IPS-18a (cell line): ENCODE results near the gene ULK3.

ENCODE experiments used
- H3K27ac ChIP-seq: one replicate; pipeline ENCODE4 v1.5.1; 2013; ENCODE audit warnings: low read length
- H3K27me3 ChIP-seq: one replicate; pipeline ENCODE4 v1.6.1; 2013; ENCODE audit warnings: mild to moderate bottlenecking, low read length; ENCODE audit not compliant: control insufficient read depth, insufficient read depth
- H3K36me3 ChIP-seq: one replicate; pipeline ENCODE4 v1.6.1; 2013; ENCODE audit warnings: low read depth, low read length; ENCODE audit not compliant: control insufficient read depth
- H3K4me1 ChIP-seq: one replicate; pipeline ENCODE4 v1.6.1; 2013; ENCODE audit warnings: low read depth, low read length; ENCODE audit not compliant: control insufficient read depth
- H3K4me3 ChIP-seq: one replicate; pipeline ENCODE4 v1.5.1; 2013; ENCODE audit warnings: low read length
- H3K9ac ChIP-seq: one replicate; pipeline ENCODE4 v1.6.1; 2013; ENCODE audit warnings: mild to moderate bottlenecking, low read length, moderate library complexity
- H3K9me3 ChIP-seq: one replicate; pipeline ENCODE4 v1.6.1; 2013; ENCODE audit warnings: low read depth, low read length; ENCODE audit not compliant: control insufficient read depth

The ULK3 gene

GRCh38 chr15:74815961-74816360 lies 27.0 kb downstream of the ULK3 start:
- Histone ChIP-seq H3K9me3 (no peaks in the 10 kb centered on the region), H3K4me3 (no peak overlapping the region), H3K36me3 (no peaks in the 10 kb centered on the region), H3K27me3 (no peaks in the 10 kb centered on the region), H3K4me1 (peaks cover 3% of the 10 kb centered on the region), H3K9ac (no peak overlapping the region), H3K27ac (no peak overlapping the region)

- Histone ChIP-seq H3K4me1 (no peaks in the 10 kb centered on the region), H3K36me3 (no peaks in the 10 kb centered on the region), H3K9ac (no peak overlapping the region), H3K27ac (no peak overlapping the region), H3K27me3 (no peaks in the 10 kb centered on the region), H3K9me3 (no peaks in the 10 kb centered on the region), H3K4me3 (no peak overlapping the region)
These were observed 27.6 kb downstream of the ULK3 start for GRCh38 chr15:74815121-74815934.

- Histone ChIP-seq H3K36me3 (no peaks in the 10 kb centered on the region), H3K4me3 (no peak within 1 kb of the TSS), H3K9ac (no peak within 1 kb of the TSS), H3K9me3 (no peaks in the 10 kb centered on the region), H3K4me1 (no peaks in the 10 kb centered on the region), H3K27me3 (no peaks in the 10 kb centered on the region), H3K27ac (no peak within 1 kb of the TSS)
These were observed 30.4 kb downstream of the ULK3 start, which contains the start of gene LMAN1L for GRCh38 chr15:74812533-74812932. Gene LMAN1L, plus strand, starts transcription at chr15:74812835. Its CDS starts 20 bp downstream, at chr15:74812855.

DNA sequence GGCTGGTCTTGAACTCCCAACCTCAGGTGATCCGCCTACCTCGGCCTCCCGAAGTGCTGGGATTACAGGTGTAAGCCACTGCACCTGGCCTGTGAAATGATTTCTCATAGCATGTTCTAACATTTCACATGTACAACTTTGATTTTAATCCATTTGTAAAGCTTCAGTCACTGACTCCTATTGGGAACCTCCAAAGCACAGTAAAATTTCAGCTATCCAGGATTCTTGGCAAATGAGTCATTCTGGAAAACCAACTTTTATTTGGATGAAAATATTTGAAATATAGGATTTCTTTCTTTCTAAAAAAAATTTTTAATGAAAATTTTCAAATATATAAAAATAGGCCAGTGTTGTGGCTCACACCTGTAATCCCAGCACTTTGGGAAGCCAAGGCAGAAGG lies 33.0 kb downstream of the ULK3 start:
- Histone ChIP-seq H3K27ac (no peak overlapping the region), H3K27me3 (no peaks in the 10 kb centered on the region), H3K9ac (no peak overlapping the region), H3K4me3 (no peak overlapping the region), H3K36me3 (no peaks in the 10 kb centered on the region), H3K4me1 (no peaks in the 10 kb centered on the region), H3K9me3 (no peaks in the 10 kb centered on the region)

DNA sequence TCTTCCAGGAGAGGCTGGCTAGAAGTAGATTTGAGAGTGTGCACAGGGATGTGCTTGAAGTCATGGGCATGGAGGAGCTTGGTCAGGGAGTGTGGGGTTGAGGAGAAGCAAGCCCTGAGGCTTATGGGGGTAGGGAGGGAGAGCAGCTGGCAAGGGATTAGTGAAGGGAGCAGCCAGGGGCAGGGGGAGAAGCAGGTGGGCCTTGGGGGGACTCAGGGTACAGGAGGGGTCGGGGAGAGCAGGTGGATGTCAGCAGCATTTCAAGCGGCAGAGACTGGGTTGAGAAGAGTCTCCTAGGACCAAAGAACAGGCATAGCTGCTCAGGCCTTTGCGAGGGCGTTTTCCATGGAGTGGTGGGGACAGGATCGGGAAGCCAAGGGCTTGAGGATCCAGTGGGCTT lies 33.7 kb downstream of the ULK3 start:
- Histone ChIP-seq H3K27me3 (no peaks in the 10 kb centered on the region), H3K9ac (no peak overlapping the region), H3K4me3 (no peak overlapping the region), H3K4me1 (no peaks in the 10 kb centered on the region), H3K36me3 (no peaks in the 10 kb centered on the region), H3K9me3 (no peaks in the 10 kb centered on the region), H3K27ac (no peak overlapping the region)

GRCh38 chr15:74808840-74809229 lies 34.1 kb downstream of the ULK3 start:
- H3K9ac ChIP-seq: no peak overlapping the region
- no peak overlapping the region for H3K27ac ChIP-seq
- no peaks in the 10 kb centered on the region for H3K4me1 ChIP-seq
- peaks cover 3% of the 10 kb centered on the region for H3K36me3 ChIP-seq
- H3K27me3 ChIP-seq: no peaks in the 10 kb centered on the region
- no peaks in the 10 kb centered on the region for H3K9me3 ChIP-seq
- no peak overlapping the region for H3K4me3 ChIP-seq

- Histone ChIP-seq H3K36me3 (peaks cover 3% of the 10 kb centered on the region), H3K4me3 (no peak overlapping the region), H3K27me3 (no peaks in the 10 kb centered on the region), H3K4me1 (no peaks in the 10 kb centered on the region), H3K9ac (no peak overlapping the region), H3K27ac (no peak overlapping the region), H3K9me3 (no peaks in the 10 kb centered on the region)
These were observed 34.7 kb downstream of the ULK3 start for GRCh38 chr15:74808078-74808839.

- Histone ChIP-seq H3K4me1 (no peaks in the 10 kb centered on the region), H3K36me3 (peaks cover 5% of the 10 kb centered on the region), H3K9me3 (no peaks in the 10 kb centered on the region), H3K4me3 (no peak overlapping the region), H3K9ac (no peak overlapping the region), H3K27me3 (no peaks in the 10 kb centered on the region), H3K27ac (no peak overlapping the region)
These were observed 35.7 kb downstream of the ULK3 start for GRCh38 chr15:74807282-74807681.

GRCh38 chr15:74804935-74805334 lies 38.0 kb downstream of the ULK3 start:
- Histone ChIP-seq H3K27me3 (no peaks in the 10 kb centered on the region), H3K9ac (no peak overlapping the region), H3K9me3 (no peaks in the 10 kb centered on the region), H3K4me3 (no peak overlapping the region), H3K4me1 (no peaks in the 10 kb centered on the region), H3K27ac (no peak overlapping the region), H3K36me3 (peaks cover 21% of the 10 kb centered on the region)

DNA sequence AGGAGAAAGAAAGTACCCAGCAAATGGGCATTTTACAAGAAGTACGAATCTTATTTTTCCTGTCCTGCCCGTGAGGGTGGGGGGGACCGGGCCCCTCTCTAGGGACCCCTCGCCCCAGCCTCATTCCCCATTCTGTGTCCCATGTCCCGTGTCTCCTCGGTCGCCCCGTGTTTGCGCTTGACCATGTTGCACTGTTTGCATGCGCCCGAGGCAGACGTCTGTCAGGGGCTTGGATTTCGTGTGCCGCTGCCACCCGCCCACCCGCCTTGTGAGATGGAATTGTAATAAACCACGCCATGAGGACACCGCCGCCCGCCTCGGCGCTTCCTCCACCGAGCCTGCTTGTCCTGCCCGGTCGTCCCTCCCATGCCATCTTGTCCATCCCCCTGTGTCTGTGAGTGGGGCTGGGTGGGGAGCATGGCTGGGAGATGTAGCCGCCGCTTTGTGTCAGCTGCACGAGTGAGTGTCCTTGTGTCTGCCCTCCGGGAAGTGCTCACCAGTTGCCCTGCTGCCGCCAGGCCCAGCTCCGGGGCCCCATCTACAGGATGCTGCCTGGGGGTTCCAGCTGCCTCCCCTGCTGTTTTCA lies 40.0 kb downstream of the ULK3 start:
- no peak overlapping the region for H3K4me3 ChIP-seq
- no peak overlapping the region for H3K27ac ChIP-seq
- no peak overlapping the region for H3K9ac ChIP-seq
- H3K27me3 ChIP-seq: no peaks in the 10 kb centered on the region
- no peaks in the 10 kb centered on the region for H3K4me1 ChIP-seq
- H3K9me3 ChIP-seq: no peaks in the 10 kb centered on the region
- peaks cover 21% of the 10 kb centered on the region for H3K36me3 ChIP-seq

- Histone ChIP-seq H3K9ac (no peak overlapping the region), H3K27ac (no peak overlapping the region), H3K27me3 (no peaks in the 10 kb centered on the region), H3K4me1 (no peaks in the 10 kb centered on the region), H3K4me3 (no peak overlapping the region), H3K9me3 (no peaks in the 10 kb centered on the region), H3K36me3 (peaks cover 21% of the 10 kb centered on the region)
These were observed 40.7 kb downstream of the ULK3 start for GRCh38 chr15:74802290-74802689.
